Sciatic nerve (tissue), 2 donors: Measurements from ENCODE around the gene ATP6V0A1. TPM values are rescaled to one million over a fixed set of nuclear protein-coding genes. Genes with fewer than 3 reads are reported as not detected.
"Not testable (repeated sequence)": the region's sequence is repeated elsewhere in the genome, so short reads cannot be mapped to it uniquely, and the experiment has no call there.

ENCODE experiments used
- ATAC-seq: fragments of 200-7000 bp; cut with Tn5 transposase; one replicate; pipeline ENCODE4 v1.9.1; 2020; ENCODE audit warnings: mild to moderate bottlenecking, moderate library complexity
- DNase-seq: peaks from one replicate; pipeline ENCODE4 v3.0.0-alpha.2; 2020; ENCODE audit warnings: low spot score
- intact Hi-C: fragments of 100-400 bp; cut with DNase I; formaldehyde crosslinking; loops from one replicate; pipeline ENCODE4 v1.14.2; 2022
- total RNA-seq: library from RNA; stranded (reverse); fragmentation: NEBNext Ultra II Directional; extraction: Animal tissue kit (Norgen Biotek cat#: 25700); gene quantifications from one replicate; pipeline ENCODE4 v1.2.1, GENCODE V29; 2021
- donor health status: DM: no; HTN: no; CAD: no.
- donor health status: DM: no; HTN: no; CAD: no.

ATP6V0A1 gene
- total RNA-seq, 1 donor from 2014 or later = 115 TPM

DNA sequence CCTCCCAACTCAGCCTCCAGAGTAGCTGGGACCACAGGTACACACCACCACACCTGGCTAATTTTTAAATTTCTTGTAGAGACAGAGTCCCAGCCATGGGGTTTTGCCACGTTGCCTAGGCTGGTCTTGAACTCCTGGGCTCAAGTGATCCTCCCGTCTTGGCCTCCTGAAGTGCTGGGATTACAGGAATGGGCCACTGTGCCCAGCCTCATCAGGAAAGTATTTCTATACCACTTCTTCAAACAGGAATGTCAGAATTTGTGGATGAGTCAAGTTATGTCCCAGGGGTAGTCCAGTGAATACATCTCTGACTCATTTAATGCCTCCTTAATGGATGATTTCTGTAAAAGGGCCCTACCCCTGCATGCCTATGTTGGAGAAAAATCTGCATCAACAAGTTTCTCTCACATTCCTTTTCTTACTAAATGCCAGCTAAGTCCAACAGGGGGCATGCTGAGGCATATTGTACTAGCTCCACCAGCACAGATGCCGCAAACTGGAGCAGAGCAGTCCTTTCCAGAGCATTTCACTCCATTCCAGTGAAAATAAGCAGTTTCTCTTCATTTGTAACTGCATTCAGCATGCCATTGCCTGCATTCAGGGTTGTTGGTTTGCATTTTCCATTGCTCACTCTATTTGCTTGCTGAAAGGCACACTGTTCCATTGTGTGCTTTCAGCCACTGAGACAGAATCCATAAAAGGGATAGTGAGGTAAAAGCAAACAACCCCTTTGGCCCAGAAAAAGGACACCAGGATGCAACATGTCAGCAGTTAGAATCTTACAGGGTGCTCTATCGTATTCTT, 30.3 kb upstream of the ATP6V0A1 start:
- intact Hi-C loops = no loop called here
- ATAC-seq (peak; percentile 74), DNase-seq (peak; percentile 69)

DNA sequence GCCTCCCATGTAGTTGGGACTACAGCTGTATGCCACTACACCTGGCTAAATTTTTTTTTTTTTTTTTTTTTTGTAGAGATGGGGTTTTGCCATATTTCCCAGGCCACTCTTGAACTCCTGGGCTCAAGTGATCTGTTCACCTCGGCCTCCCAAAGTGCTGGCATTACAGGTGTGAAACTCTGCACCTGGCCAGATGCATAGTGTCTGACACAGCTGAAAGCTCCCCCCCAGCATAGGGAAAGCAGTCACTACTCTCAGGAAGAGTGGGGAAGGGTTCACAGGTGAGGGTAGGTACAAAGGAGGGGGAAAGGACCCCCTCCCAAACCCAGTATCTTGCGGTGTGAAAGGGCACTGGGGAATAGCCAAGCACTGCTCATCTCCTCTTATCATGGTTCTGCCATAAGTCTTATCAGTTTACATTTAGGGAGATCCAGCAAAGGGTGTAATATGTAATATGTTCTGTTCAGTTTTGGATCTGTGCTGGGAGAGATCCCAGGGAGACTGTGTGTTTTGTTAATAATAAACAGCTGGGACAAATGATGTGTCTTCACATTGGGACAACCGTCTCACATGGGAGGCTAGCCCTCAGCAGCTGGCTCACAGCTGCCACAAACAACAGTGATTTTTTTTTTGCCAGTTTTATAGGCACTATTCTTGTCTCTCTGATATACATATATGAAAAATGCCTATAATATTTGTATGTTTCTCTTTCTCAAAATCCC, 28.8 kb upstream of the ATP6V0A1 start:
- ATAC-seq (peak; percentile 11), DNase-seq (no peak)
- intact Hi-C loops = no loop called here

DNA sequence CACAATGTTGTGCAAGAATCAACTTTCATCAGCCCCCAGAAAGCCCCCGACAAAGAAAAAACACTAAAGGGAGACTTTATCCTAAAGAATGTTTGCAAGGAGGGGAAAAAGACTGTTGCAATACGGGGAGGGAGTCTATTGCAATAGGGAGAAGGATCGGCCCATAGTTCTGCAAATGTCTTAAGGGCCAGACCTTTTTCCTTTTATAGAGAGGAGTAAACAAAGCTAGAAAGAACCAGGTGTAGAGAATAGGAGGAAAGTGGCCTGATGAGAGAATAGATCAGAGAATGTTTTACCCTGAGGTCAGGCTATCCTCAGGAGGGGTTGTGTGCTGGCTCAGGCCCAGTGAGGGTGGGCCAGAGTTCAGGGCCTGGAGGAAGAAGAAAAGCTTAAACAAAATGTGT, 26.9 kb upstream of the ATP6V0A1 start:
- intact Hi-C loops = no loop called here
- peak; percentile 53 for ATAC-seq
- DNase-seq = peak; percentile 74

DNA sequence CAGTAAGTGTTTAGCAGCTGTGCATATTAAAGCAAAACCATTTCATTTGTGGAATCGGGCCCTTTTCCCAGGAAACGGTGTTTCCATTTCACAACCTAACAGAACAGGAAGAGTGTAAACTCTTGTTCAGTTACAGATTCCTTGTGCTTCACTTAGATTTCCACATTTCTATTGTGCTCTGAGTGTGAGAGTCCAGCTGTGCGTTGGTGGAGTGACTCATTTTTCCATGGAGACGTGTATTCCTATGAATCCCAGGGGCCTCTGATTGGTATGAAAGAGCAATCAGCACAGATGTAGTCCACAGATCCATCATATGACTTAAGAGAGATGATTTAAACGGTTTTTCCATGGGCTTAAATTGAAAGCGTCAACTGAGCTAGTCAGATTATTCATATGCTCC, 22.3 kb upstream of the ATP6V0A1 start:
- DNase-seq = no peak
- intact Hi-C loops = no loop called here
- ATAC-seq = peak; percentile 96

DNA sequence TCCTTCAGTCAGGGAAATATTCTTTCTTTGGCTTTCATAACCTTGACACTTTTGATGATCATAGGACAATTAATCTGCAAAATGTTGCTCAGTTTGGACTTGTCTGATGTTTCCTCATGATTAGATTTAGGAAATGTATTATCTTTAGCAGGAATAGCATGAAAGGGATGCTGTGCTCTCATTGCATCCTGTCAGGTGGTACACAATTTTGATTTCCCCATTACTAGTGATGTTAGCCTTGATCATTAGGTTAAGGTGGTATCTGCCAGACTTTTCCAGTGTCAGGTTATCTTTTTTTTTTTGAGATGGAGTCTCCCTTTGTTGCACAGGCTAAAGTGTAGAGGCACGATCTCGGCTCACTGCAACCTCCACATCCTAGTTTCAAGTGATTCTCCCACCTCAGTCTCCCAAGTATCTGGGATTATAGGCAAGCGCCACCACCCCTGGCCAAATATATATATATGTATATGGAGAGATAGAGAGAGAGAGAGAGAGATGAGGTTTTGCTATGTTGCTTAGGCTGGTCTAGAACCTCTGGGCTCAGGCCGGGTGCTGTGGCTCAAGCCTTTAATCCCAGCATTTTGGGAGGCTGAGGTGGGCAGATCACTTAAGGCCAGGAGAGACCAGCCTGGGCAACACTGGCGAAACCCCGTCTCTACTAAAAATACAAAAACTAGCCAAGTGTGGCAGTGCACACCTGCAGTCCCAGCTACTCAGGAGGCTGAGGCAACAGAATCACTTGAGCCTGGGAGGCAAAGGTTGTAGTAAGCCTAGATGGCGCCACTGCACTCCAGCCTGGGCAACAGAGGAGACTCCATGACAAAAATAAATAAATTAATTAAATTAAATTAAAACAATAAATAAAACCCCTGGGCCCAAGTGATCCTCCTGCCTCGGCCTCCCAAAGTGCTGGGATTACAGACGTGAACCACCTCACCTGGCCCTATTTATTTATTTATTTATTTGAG, 19.8 kb upstream of the ATP6V0A1 start:
- ATAC-seq = no peak
- intact Hi-C loops = no loop called here
- DNase-seq = no peak

DNA sequence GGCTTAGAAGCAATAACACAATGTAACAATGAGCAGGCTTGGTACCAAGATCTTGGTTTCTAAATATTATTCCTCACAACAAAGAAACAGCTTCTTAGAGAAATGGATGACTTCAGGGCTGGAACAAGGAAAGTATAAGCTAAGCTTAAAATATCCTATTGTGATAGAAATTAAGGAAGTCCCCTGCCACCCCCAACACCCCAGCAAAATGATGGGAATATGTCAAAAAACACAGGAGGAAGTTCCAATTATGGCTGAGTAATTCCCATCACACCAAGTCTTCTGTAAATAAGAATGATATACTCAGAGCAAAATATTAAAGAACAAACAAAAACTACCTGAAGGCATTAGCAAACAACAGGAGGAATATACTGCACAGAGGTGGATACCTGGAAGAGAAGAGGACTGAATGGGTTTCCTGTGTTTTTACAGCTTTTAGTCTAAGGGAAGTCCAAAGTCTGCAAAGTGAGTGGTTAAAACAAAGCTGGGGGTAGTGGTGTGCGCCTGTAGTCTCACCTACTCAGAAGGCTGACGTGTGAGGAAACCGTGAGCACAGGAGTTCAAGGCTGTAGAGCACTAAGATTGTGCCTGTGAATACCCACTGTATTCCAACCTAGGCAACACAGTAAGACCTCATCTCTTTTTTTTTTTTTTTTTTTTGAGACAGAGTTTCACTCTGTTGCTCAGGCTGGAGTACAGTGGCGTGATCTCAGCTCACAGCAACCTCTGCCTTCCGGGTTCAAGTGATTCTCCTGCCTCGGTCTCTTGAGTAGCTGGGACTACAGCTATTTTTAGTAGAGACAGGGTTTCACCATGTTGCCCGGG, 17.1 kb upstream of the ATP6V0A1 start:
- no peak for ATAC-seq
- intact Hi-C loops = no loop called here
- no peak for DNase-seq

DNA sequence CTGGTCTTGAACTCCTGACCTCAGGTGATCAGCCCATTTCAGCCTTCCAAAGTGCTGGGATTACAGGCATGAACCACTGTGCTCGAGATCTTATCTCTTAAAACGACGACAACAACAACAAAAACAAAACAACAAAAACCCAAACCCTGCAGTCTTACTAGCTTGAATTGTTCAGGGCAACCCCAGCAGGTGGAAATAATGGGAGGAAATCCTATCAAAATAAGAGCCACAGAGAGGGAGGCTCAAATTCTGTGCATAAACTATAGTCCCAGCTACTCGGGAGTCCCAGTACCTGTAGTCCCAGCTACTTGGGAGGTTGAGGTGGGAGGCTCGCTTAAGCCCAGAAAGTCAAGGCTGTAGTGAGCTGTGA, 16.5 kb upstream of the ATP6V0A1 start:
- ATAC-seq = no peak
- intact Hi-C loops = no loop called here

DNA sequence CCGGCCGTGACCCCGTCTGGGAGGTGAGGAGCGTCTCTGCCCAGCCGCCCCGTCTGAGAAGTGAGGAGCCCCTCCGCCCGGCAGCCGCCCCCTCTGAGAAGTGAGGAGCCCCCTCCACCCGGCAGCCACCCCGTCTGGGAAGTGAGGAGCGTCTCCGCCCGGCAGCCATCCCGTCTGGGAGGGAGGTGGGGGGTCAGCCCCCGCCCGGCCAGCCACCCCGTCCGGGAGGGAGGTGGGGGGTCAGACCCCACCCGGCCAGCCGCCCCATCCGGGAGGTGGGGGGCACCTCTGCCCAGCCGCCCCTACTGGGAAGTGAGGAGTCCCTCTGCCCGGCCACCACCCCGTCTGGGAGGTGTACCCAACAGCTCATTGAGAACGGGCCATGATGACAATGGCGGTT, 9.5 kb upstream of the ATP6V0A1 start:
- DNase-seq, ATAC-seq, intact Hi-C loops: not testable (repeated sequence)

More for the DNA sequence above, 16.5 kb upstream of the ATP6V0A1 start:
- no peak for DNase-seq

DNA sequence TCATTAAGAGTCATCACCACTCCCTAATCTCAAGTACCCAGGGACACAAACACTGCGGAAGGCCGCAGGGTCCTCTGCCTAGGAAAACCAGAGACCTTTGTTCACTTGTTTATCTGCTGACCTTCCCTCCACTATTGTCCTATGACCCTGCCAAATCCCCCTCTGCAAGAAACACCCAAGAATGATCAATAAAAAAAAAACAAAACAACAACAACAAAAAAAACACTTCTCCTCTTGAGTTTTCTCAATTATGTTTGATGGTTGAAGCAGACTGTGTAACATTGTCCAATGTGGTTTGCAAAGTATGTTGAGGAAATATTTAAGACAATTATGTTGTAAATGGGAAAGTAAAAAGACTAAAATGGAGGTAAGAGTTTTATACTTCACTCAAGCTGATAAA, 8.8 kb upstream of the ATP6V0A1 start:
- intact Hi-C loops, ATAC-seq: not testable (repeated sequence)

DNA sequence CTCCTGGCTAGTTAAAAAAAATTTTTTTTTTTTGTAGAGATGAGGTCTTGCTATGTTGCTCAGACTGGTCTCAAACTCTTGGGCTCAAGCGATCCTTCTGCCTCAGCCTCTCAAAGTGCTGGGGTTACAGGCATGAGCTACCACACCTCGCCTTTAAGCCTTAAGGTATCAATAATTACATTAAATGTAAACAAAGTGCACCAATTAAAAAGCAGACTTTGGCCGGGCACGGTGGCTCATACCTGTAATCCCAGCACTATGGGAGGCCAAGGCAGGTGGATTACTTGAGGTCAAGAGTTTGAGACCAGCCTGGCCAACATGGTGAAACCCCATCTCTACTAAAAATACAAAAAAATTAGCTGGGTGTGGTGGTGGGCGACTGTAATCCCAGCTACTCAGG, 7.4 kb upstream of the ATP6V0A1 start:
- DNase-seq, intact Hi-C loops, ATAC-seq: not testable (repeated sequence)

More for the DNA sequence above, 8.8 kb upstream of the ATP6V0A1 start:
- DNase-seq = not testable (repeated sequence)

DNA sequence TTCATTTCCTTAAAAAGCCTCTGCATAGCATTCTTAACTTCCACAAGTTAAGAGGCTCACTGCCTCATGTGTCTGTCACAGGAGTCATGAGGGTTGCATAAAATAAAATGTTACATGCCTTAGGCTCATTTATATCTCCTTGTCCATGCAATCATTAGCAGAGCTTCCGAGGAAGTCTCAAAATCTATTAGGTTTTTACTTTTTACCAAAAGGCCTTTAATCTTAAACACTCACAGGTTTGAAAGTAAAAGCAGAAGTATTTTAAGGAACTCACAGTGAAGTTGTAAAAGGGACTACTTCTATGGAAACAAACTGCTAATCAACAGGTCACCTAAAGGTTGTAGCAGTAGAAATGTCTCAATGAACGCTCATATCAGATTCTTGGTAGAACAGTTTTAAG, 5.2 kb upstream of the ATP6V0A1 start:
- ATAC-seq (no peak), DNase-seq (no peak)
- intact Hi-C loops = no loop called here

DNA sequence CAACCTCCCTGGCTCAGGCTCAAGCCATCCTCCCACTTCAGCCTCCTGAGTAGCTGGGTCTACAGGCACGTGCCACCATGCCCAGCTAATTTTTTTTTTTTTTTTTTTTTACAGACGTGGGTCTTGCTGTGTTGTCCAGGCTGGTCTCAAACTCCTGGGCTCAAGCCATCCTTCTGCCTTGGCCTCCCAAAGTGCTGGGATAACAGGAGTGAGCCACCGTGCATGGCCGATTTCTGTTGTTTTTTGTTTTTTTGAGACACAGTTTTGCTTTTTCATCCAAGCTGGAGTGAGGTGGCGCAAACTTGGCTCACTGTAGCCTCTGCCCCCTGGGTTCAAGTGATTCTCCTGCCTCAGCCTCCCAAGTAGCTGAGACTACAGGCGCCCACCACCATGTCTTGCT, 3.7 kb upstream of the ATP6V0A1 start:
- DNase-seq, ATAC-seq: not testable (repeated sequence)
- intact Hi-C loops = loop anchor here (5.0 kb wide), 1 partner anchor 33 kb away; the partner anchor contains the start of gene CAVIN1

DNA sequence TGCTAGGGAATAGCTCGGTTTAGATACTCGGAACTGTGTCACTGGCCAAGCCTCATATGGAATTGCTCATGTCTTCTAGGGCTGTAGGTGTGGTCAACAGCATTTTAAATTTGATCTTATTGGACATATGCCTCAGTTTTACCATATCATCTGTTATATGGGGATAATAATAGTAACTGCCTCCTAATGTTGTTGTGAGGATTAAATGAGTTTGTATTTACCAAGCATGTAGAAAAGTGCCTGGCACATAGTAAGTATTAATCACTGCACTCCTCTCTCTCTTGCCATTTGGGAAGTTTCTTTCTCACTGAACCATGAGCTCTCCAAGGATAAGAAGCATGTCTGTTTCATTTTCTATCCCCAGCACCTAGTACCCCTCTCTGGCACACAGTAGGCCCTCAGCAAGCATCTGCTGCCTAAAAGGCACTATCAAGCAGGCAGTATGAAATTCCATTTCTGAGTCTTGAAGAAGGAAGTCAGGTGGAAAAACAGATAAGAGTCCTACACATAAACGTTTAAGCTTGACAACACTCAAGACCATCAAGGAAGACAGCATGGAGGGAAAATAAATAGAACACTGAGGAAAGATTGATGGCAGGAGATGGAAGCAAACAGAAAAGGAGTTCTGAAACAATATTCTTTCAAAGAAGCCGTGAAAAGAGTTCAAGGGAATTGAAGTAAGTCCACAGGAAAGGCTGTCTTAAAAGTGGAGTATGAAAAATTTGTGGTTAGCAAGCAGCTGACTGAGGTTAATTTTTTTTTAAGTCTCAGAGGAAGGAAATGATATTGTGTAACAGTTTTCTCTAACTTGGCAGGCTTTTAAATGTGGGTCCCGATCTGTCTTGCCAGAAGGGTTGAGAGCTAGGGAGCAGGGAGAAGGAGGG, 2.2 kb upstream of the ATP6V0A1 start:
- ATAC-seq (peak; percentile 58), DNase-seq (no peak)
- intact Hi-C loops = loop anchor here (5.0 kb wide), 1 partner anchor 34 kb away; the partner anchor contains the start of gene CAVIN1

DNA sequence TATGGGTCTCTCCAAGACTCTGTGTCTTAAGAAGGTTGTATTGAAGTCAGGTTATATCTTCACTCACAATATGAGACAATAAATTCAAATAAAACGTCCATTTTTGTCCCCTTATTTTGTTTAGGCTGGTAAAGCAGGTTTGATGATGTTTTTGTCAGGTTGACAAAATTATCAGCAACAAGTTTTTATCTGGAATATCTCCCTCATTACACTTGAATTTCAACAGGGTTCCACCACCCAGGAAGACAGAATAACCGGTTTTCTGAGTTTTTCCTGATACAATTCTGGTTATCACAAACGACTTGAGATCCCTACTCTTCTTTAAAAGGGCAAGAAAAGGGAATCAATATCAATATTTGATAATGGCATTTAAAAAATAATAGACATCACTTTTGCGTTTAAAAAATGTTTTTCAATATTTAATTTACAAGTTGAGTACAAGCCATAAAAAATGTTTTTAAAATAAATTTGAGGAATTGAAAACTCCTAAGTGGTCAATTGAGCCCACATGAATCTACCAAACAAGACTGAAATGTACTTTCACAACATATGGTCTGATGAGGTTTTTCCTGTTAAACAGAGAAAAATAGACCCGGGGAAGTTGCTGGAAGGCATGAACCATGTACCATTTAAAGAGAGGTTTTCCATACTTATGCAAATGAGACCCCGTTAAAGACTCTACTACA, 1.4 kb upstream of the ATP6V0A1 start:
- intact Hi-C loops = loop anchor here (5.0 kb wide), 1 partner anchor 35 kb away; the partner anchor contains the start of gene CAVIN1
- peak; percentile 0 for ATAC-seq
- no peak for DNase-seq

DNA sequence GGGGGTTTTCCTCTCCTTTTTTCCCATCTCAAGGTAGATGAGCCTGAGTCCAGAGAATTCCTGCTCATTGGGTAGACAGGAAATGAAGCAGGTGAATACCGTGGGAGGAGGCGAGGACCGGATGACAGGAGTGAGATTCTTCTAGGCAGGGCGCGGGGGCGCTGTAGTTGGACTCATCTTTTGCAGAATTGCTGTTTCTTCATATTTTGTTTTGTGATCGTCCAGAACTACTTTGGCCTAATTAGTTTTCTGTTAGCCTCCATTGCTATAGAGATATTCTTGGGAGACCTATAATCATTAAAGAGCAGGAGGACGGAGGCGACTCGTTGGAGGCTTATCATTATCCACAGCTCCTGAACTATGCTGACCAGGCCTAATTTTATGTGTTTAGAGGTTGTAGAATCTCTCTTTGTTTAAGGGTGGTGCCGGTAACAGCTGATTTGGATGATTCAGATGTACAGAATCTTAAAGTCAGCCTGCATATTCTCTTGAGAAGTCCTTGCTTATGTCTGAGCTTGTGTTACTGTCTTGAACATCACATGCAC, 650 bp downstream of the ATP6V0A1 start:
- intact Hi-C loops = loop anchor here (5.0 kb wide), 1 partner anchor 37 kb away; the partner anchor contains the start of gene CAVIN1
- peak; percentile 72 for DNase-seq
- peak; percentile 59 for ATAC-seq

DNA sequence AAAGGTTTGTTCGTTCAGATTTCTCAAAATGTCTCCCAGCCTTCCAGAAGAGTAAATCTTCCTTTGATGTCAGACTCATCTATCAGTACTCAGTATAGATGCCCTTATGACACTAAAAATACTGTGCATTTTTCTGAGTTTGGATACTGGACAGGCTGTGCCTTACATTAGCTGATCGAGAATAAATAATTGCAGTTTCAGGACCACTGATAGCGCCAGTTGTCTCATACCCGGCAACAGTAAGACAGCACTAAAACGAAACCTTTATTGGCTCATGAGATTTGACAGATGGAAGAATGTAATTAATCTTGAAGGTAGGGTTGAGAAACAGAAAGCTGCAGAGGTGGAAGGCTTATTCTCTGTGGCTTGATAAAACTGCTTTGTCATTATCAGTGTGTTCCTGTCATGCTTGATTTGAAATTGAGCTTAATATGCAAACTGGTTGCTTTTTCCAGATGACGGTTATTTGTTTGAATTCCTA, 1.2 kb downstream of the ATP6V0A1 start:
- no peak for DNase-seq
- intact Hi-C loops = loop anchor here (5.0 kb wide), 1 partner anchor 38 kb away; the partner anchor contains the start of gene CAVIN1
- ATAC-seq = no peak
